ENCODE results near the gene UBE2C. TPM values are rescaled to one million over a fixed set of nuclear protein-coding genes. Genes with fewer than 3 reads are reported as not detected.
A peak's percentile ranks its signal among the peaks of the same experiment; 100 is the strongest.

The UBE2C gene
- total RNA-seq, 1 experiment from 2014 or later, result 249 TPM

DNA sequence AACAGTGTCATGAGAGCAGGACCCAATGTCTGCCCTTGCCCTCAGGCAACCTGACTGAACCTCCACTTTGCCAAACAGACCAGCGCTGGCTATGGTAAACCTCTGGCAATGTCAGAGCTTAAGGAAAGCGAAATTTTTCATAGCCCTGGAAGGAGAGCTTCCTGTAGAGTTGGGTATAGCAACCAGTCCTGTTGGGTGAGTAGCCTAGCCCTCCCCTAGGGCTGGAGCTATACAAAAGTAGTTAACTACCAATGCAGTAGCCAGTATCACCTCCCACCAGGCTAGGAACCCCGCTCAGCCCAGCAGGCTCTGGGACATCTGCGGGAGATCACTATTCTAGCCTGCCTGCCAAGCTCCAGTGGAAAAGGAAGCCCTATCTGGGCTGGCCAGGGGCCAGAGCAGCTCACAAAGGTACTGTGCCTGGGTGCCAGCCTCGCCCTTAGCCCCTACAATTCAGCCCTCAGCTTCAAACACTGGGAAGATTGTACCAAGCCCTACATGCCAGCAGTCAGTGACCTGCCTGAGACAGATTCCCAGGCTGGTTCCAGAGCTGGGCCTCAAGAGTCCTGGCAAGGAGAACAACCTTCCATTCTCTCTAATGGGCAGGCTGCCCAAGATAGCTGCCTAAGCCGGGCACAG lies 28.7 kb upstream of the UBE2C start:
- no peak for TF ChIP-seq ZNF423 (CRISPR knock-in tag; IDR thresholded peaks at IDR 0.05)
- no peak for TF ChIP-seq ZNF532 (CRISPR knock-in tag; IDR thresholded peaks at IDR 0.05; ENCODE audit: borderline replicate concordance)
- TF ChIP-seq, protein P1, sequence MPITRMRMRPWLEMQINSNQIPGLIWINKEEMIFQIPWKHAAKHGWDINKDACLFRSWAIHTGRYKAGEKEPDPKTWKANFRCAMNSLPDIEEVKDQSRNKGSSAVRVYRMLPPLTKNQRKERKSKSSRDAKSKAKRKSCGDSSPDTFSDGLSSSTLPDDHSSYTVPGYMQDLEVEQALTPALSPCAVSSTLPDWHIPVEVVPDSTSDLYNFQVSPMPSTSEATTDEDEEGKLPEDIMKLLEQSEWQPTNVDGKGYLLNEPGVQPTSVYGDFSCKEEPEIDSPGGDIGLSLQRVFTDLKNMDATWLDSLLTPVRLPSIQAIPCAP (CRISPR knock-in tag; IDR thresholded peaks at IDR 0.05), result no peak
- no peak for TF ChIP-seq GABPB1 (CRISPR knock-in tag; IDR thresholded peaks at IDR 0.05)
- no peak for TF ChIP-seq ZNF138 (CRISPR knock-in tag; conservative IDR thresholded peaks at IDR 0.05)
- no peak for TF ChIP-seq MYBL2 (CRISPR knock-in tag; IDR thresholded peaks at IDR 0.05)
- Mint-ChIP-seq H3K9me3 (no peaks in the 10 kb centered on the region), H3K4me3 (no peak overlapping the region), H3K27me3 (ENCODE audit: low read depth) (no peaks in the 10 kb centered on the region), H3K36me3 (no peaks in the 10 kb centered on the region), H3K4me1 (no peaks in the 10 kb centered on the region), H3K27ac (no peak overlapping the region)
- CTCF ChIA-PET, result interaction anchor here (0.5 to 1.7 kb wide), 3 partner anchors 12 to 460 kb away, joined by 3 to 15 read pairs (median 3); no protein-coding TSS in a partner anchor
- ATAC-seq (peak; percentile 32), DNase-seq (ENCODE audit: low spot score) (no peak)
- POLR2A ChIA-PET, result no interaction called here

- Mint-ChIP-seq H3K27me3 (ENCODE audit: low read depth) (no peaks in the 10 kb centered on the region), H3K27ac (no peak overlapping the region), H3K4me3 (no peak overlapping the region), H3K36me3 (peaks cover 3% of the 10 kb centered on the region; the same call in 1 of the 2 replicates), H3K4me1 (peaks cover 8% of the 10 kb centered on the region), H3K9me3 (no peaks in the 10 kb centered on the region)
- POLR2A ChIA-PET, result no interaction called here
- CTCF ChIA-PET, result no interaction called here
- ATAC-seq (no peak), DNase-seq (ENCODE audit: low spot score) (no peak)
- no peak for TF ChIP-seq EMX1 (CRISPR knock-in tag; IDR thresholded peaks at IDR 0.05)
- TF ChIP-seq, protein P2, sequence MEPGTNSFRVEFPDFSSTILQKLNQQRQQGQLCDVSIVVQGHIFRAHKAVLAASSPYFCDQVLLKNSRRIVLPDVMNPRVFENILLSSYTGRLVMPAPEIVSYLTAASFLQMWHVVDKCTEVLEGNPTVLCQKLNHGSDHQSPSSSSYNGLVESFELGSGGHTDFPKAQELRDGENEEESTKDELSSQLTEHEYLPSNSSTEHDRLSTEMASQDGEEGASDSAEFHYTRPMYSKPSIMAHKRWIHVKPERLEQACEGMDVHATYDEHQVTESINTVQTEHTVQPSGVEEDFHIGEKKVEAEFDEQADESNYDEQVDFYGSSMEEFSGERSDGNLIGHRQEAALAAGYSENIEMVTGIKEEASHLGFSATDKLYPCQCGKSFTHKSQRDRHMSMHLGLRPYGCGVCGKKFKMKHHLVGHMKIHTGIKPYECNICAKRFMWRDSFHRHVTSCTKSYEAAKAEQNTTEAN (CRISPR knock-in tag; IDR thresholded peaks at IDR 0.05), result no peak
- no peak for TF ChIP-seq SP1 (CRISPR knock-in tag; conservative IDR thresholded peaks at IDR 0.05)
- no peak for TF ChIP-seq NR1H2 (CRISPR knock-in tag; IDR thresholded peaks at IDR 0.05)
These were observed 24.1 kb upstream of the UBE2C start for GRCh38 chr20:45788351-45788750.

- H3K27me3 Mint-ChIP-seq (ENCODE audit: low read depth), result no peaks in the 10 kb centered on the region
- H3K4me3 Mint-ChIP-seq, result peak overlapping the region; percentile 84
- no peak for ATAC-seq
- H3K9me3 Mint-ChIP-seq, result no peaks in the 10 kb centered on the region
- ChIA-PET POLR2A (no interaction called here), CTCF (interaction anchor here (1.8 kb wide), 1 partner anchor 21 kb away, joined by 13 read pairs; no protein-coding TSS in a partner anchor)
- peaks cover 8% of the 10 kb centered on the region for H3K4me1 Mint-ChIP-seq
- DNase-seq (ENCODE audit: low spot score), result no peak
- H3K27ac Mint-ChIP-seq, result peak overlapping the region; percentile 71; the same call in 1 of the 2 replicates
- peaks cover 32% of the 10 kb centered on the region for H3K36me3 Mint-ChIP-seq
- TF ChIP-seq, protein P3, sequence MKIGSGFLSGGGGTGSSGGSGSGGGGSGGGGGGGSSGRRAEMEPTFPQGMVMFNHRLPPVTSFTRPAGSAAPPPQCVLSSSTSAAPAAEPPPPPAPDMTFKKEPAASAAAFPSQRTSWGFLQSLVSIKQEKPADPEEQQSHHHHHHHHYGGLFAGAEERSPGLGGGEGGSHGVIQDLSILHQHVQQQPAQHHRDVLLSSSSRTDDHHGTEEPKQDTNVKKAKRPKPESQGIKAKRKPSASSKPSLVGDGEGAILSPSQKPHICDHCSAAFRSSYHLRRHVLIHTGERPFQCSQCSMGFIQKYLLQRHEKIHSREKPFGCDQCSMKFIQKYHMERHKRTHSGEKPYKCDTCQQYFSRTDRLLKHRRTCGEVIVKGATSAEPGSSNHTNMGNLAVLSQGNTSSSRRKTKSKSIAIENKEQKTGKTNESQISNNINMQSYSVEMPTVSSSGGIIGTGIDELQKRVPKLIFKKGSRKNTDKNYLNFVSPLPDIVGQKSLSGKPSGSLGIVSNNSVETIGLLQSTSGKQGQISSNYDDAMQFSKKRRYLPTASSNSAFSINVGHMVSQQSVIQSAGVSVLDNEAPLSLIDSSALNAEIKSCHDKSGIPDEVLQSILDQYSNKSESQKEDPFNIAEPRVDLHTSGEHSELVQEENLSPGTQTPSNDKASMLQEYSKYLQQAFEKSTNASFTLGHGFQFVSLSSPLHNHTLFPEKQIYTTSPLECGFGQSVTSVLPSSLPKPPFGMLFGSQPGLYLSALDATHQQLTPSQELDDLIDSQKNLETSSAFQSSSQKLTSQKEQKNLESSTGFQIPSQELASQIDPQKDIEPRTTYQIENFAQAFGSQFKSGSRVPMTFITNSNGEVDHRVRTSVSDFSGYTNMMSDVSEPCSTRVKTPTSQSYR (CRISPR knock-in tag; IDR thresholded peaks at IDR 0.05), result no peak
- TF ChIP-seq JAZF1 (CRISPR knock-in tag; IDR thresholded peaks at IDR 0.05) (no peak), ZNF121 (CRISPR knock-in tag; IDR thresholded peaks at IDR 0.05) (no peak), OVOL2 (CRISPR knock-in tag; IDR thresholded peaks at IDR 0.05; ENCODE audit: borderline replicate concordance) (no peak), ESRRA (CRISPR knock-in tag; IDR thresholded peaks at IDR 0.05; ENCODE audit: borderline replicate concordance) (no peak)
- TF ChIP-seq, protein P4, sequence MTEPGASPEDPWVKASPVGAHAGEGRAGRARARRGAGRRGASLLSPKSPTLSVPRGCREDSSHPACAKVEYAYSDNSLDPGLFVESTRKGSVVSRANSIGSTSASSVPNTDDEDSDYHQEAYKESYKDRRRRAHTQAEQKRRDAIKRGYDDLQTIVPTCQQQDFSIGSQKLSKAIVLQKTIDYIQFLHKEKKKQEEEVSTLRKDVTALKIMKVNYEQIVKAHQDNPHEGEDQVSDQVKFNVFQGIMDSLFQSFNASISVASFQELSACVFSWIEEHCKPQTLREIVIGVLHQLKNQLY (CRISPR knock-in tag; IDR thresholded peaks at IDR 0.05), result no peak
- TF ChIP-seq, protein P5, sequence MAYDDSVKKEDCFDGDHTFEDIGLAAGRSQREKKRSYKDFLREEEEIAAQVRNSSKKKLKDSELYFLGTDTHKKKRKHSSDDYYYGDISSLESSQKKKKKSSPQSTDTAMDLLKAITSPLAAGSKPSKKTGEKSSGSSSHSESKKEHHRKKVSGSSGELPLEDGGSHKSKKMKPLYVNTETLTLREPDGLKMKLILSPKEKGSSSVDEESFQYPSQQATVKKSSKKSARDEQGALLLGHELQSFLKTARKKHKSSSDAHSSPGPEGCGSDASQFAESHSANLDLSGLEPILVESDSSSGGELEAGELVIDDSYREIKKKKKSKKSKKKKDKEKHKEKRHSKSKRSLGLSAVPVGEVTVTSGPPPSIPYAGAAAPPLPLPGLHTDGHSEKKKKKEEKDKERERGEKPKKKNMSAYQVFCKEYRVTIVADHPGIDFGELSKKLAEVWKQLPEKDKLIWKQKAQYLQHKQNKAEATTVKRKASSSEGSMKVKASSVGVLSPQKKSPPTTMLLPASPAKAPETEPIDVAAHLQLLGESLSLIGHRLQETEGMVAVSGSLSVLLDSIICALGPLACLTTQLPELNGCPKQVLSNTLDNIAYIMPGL (CRISPR knock-in tag; IDR thresholded peaks at IDR 0.05), result no peak
These were observed 19.9 kb upstream of the UBE2C start for GRCh38 chr20:45792317-45793118.
